ENCODE results near the gene GSTM5. TPM values are rescaled to one million over a fixed set of nuclear protein-coding genes. Genes with fewer than 3 reads are reported as not detected.
"Not testable (repeated sequence)": the region's sequence is repeated elsewhere in the genome, so short reads cannot be mapped to it uniquely, and the experiment has no call there.

The GSTM5 gene
- total RNA-seq (2014; rRNA removed; shearing (Covaris generic)) = 1.4 and 4.7 TPM in 2 replicates

DNA sequence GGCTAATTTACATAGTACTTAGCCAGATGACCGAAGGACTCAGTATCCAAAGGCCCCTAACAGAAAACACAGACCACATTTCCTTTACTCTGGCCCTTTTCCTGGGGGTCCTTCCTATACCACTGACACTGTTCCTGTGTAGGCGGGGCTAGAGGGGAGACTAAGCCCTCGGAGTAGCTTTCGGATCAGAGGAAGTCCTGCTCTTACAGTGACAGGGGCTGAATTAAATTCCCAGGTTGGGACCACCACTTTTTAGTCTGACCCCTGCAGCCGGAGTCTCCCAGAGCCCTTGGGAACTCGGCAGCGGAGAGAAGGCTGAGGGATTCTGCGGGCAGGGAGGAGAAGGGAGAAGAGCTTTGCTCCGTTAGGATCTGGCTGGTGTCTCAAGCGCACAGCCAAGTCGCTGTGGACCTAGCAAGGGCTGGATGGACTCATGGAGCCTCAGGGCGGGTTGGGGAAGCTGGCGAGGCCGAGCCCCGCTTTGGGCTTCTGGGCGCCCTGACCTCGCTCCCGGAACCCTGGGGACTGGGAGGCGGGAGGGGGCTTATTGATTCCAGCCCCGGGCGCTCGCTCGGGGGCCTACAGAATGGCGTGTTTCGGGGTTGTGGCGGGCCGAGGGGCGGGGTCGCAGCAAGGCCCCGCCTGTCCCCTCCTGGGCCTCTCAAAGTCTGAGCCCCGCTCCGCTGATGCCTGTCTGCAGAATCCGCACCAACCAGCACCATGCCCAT lies at the start of gene GSTM5:
TSS of gene GSTM5 (plus strand) at position 659 of the 728 bp plus-strand sequence. CDS start at position 721, 62 bp downstream.
- peak; percentile 7 for DNase-seq (ENCODE audit: low spot score)
- in situ Hi-C loops (cut with HindIII; ENCODE audit: low sequenced_read_pairs) = not testable (repeated sequence)

DNA sequence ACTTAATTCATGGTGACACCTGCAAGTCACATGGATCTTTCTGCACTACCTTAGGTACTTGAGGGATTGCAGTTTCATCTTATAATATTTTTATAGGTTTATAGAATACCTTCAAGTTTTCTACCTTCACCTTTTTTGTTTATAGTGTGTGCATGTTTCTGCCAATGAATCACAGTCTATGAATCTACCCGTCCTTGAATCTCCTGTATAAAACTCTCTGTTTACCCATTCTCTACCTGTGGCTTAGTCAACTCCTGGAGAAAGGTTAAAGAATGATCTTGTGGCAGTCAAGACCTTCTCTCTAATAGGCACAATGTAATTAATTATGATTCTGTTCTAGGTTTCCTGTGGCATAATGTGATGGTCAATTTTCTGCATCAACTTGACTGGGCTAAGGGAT lies 47.4 kb upstream of the GSTM5 start:
- in situ Hi-C loops (cut with HindIII; ENCODE audit: low sequenced_read_pairs) = no loop called here
- DNase-seq (ENCODE audit: low spot score) = peak; percentile 0

DNA sequence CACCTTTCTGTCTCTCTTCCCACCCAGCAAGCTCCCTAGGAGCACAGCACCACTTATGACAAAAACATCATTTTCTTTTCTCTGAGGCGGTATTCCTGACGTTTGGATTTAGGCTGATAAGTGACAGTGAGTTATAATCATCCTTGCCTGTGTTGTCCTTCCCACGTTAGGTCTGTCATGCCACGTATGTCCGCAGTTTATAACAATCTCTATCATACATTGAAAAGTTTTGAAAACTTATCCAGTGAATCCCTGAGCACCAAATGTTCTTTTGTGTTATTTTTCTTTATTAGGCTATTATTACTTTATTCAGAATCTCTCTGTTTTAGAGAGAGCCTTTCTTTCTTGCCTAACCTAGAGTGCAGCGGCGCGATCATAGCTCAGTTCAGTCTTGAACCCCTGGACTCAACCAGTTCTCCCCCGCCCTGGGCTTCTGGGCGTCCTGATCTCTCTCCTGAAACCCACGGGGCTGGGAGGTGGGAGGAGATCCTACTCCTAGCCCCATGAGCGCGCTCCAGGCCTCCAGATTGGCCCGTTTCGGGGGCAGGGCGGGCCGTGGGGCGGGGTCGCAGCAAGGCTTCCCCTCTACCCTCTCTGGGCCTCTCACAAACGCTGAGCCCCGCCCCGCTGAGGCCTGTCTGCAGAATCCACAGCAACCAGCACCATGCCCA lies 44.5 kb upstream of the GSTM5 start, which contains the start of gene GSTM2:
TSS of gene GSTM2 (plus strand) at position 606 of the 671 bp plus-strand sequence. CDS start at position 665, 59 bp downstream.
- peak; percentile 53 for DNase-seq (ENCODE audit: low spot score)
- in situ Hi-C loops (cut with HindIII; ENCODE audit: low sequenced_read_pairs) = no loop called here

DNA sequence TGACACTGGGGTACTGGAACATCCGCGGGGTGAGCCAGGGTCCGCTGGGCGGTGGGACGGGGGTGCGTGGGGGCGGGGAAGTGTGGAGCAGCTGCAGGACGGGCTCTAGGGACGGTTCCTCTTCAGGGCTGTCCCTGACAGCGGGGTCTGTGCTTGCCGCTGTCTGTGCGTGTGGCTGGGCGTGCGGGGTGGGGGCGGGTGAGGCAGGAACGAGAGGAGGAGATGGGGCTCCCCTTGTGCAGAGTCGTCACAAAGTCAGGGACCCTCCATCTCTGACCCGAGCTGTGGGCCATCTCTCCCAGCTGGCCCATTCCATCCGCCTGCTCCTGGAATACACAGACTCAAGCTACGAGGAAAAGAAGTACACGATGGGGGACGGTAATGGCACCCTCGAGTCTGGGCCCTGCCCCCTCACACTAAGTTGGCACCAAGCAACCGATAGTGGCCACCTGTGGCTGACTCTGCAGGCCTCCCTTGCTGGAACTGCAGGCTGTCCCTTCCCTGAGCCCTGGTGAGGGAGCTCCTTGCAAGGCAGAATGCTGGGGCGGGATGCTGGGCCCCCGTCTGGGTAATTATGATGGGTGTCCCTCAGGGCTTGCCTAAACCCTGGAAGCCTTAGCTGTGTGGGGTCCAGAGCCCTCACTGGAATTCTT lies 43.8 kb upstream of the GSTM5 start:
- no peak for DNase-seq (ENCODE audit: low spot score)
- in situ Hi-C loops (cut with HindIII; ENCODE audit: low sequenced_read_pairs) = no loop called here

DNA sequence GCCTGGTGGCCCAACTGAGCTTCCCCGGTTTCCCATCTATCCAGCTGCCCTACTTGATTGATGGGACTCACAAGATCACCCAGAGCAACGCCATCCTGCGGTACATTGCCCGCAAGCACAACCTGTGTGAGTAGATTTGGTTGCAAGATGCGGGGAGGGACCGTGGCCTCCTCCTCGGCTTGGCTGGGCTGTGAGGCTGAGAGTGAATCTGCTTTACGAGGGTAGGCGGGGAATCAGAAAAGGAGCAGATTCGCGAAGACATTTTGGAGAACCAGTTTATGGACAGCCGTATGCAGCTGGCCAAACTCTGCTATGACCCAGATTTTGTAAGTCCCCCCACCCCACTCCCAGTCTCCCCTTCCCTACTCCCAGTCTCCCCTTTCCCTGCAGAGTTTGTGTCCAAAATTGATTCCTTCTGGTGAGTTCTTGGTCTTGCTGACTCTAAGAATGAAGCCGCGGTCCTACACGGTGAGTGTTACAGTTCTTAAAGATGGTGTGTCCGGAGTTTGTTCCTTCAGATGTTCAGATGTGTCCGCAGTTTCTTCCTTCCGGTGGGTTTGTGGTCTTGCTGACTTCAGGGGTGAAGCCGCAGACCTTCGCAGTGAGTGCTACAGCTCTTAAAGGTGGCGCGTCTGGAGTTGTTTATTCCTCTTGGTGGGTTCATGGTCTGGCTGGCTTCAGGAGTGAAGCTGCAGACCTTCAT lies 42.7 kb upstream of the GSTM5 start:
- in situ Hi-C loops (cut with HindIII; ENCODE audit: low sequenced_read_pairs) = no loop called here
- no peak for DNase-seq (ENCODE audit: low spot score)

DNA sequence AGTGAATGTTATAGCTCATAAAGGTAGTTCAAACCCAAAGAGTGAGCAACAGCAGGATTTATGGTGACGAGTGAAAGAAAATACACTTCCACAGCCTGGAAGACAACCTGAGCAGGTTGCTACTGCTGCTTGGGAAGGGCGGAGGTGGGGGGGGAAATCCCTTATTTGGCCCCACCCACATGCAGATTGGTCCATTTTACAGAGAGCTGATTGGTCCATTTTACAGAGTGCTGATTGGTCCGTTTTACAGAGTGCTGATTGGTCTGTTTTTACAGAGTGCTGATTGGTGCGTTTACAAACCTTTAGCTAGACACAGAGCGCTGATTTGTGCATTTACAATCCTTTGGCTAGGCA lies 42.1 kb upstream of the GSTM5 start:
- DNase-seq (ENCODE audit: low spot score); in situ Hi-C loops (cut with HindIII; ENCODE audit: low sequenced_read_pairs): not testable (repeated sequence)

DNA sequence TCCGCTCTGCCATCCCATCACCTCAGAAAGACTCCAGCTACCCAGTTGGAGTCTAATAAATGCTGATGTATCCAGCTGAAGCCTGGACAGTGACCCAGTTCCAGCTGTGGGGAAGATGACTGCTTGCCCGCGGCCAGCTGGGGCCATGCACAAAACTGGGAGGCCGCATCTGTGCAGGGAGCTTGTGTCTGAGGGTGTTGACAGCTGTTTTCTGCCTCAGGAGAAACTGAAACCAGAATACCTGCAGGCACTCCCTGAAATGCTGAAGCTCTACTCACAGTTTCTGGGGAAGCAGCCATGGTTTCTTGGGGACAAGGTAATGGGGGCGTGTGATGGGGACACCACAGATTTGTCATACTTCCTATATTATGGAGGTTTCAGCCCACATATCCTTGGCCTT lies 41.0 kb upstream of the GSTM5 start:
- in situ Hi-C loops (cut with HindIII; ENCODE audit: low sequenced_read_pairs) = no loop called here
- DNase-seq (ENCODE audit: low spot score) = no peak

DNA sequence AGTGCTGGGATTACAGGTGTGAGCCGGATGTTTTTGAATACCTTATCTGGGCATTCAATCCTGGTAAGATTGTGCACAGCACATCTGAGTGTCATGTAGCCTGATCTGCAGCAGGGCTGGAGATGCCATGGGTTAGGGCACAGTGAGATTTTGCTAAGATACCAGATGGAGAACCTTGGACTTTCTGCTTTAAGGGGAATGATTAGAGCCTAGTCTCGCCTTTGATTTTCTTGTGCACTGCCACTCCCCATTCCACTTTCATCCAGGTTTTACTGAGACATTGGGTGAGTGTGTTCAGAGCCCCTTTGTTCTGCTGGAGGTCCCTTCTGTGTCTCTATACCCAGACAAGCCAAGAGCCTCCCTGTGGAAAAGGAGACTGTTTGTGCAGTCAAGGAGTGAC lies 38.2 kb upstream of the GSTM5 start:
- DNase-seq (ENCODE audit: low spot score); in situ Hi-C loops (cut with HindIII; ENCODE audit: low sequenced_read_pairs): not testable (repeated sequence)

DNA sequence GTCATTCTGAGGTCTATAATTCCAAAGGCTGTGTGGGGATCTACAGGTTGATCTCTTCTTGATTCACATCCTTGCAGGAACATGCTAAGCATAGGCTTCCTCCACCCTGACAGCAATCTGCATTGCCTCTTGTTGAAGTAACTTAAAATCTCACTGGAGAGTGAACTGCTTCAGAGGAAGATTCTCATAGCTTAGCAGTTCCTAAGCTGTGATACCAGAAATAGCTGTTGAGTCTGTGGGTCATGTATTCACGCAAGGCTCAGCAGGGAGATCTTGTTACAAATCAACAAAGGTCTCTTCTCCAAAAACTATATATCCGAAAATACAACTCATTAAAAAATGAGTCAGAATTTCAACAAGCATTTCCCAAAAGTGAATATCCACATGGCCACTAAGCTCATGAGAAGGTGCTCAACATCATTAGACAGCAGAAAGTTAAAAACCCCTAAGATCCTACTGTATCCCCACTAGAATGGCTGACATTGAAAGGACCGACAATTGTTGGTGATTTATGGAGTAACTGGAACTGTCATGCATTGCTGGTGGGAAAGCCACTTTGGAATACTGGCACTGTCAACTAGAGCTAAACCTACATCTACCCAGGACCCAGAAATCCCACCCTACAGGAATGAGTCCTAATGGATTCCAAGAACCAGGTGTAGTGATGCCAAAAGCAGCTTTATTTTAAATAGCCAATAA lies 35.2 kb upstream of the GSTM5 start:
- DNase-seq (ENCODE audit: low spot score); in situ Hi-C loops (cut with HindIII; ENCODE audit: low sequenced_read_pairs): not testable (repeated sequence)

DNA sequence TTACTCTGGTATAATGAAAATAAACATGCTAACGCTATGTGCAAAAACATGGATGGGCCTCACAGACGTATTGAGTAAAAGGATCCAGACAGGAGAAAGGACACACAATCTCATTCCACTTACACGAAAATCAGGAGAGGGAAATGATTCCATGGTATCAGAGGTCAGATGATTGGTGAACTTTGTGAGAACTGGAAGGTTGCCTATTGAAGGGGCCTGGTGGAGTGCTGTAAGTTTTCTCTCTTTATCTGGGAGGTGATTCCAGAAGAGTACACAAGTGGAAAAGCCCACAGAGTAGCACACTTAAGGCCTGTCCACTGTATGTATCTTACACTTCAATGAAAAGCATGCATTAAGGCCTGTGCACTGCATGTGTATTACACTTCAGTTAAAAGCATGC lies 34.6 kb upstream of the GSTM5 start:
- in situ Hi-C loops (cut with HindIII; ENCODE audit: low sequenced_read_pairs) = no loop called here
- DNase-seq (ENCODE audit: low spot score) = no peak

DNA sequence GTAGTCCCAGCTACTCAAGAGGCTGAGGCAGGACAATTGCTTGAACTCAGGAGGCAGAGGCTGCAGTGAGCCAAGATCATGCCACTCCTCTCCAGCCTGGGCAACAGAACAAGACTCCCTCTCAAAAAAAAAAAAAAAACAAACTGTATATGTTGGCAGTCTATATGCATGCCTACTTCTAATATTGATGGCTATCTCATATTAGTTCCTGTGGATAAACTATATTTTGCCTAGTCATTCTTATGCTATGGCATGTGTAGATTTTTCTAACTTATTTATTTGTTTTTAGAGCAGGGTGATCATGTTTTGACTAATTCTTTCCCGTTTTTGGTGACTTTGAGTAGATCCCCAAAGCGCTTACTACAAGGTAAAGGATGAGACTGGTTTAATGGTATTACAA lies 33.4 kb upstream of the GSTM5 start:
- in situ Hi-C loops (cut with HindIII; ENCODE audit: low sequenced_read_pairs); DNase-seq (ENCODE audit: low spot score): not testable (repeated sequence)

DNA sequence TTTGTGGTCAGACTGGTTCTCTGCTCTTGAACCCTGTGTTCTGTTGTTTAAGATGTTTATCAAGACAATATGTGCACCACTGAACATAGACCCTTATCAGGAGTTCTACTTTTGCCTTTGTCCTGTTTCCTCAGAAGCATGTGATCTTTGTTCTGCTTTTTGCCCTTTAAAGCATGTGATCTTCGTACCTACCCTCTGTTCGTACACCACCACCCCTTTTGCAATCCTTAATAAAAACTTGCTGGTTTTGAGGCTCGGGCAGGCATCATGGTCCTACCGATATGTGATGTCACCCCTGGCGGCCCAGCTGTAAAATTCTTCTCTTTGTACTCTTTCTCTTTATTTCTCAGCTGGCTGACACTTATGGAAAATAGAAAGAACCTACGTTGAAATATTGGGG lies 27.3 kb upstream of the GSTM5 start:
- in situ Hi-C loops (cut with HindIII; ENCODE audit: low sequenced_read_pairs) = not testable (repeated sequence)

DNA sequence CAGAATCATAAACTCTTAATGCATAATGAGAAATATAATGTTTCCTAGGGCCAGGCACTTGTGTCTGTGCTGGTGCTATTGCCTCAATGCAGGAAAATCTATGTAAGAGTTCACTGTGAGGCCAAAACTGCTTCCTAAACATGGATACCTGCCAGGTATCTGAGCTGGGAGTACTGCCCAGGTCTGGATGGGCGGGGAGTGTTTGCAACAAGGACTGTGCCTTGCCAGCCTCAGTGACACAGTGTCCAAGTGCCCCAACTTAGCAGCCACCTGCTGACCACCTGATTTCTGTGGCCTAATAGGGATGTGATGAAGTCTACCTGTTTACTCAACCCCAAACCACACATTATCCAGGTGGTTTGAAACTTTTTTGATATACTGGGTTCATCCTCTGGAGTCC lies 26.7 kb upstream of the GSTM5 start:
- in situ Hi-C loops (cut with HindIII; ENCODE audit: low sequenced_read_pairs); DNase-seq (ENCODE audit: low spot score): not testable (repeated sequence)

More for the DNA sequence above, 27.3 kb upstream of the GSTM5 start:
- not testable (repeated sequence) for DNase-seq (ENCODE audit: low spot score)

DNA sequence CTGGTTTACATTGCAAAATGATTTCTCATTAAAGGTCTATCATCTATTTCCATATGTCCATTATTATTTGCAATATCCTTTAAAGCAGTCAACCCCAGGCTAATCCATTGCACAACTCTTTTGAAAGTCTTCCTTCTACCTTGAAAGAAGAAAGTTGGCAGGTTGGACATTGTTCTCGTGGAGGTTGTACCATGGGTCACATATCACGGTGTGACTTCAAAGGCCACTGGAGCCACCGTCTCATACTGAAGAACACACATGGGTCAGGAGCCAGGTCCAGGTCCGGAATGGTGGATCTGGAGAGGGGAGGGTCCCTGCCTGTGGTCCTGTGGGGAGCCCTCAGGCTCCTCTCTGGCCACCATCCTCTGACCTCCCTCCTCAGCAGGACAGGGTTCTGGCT lies 26.2 kb upstream of the GSTM5 start:
- in situ Hi-C loops (cut with HindIII; ENCODE audit: low sequenced_read_pairs); DNase-seq (ENCODE audit: low spot score): not testable (repeated sequence)

DNA sequence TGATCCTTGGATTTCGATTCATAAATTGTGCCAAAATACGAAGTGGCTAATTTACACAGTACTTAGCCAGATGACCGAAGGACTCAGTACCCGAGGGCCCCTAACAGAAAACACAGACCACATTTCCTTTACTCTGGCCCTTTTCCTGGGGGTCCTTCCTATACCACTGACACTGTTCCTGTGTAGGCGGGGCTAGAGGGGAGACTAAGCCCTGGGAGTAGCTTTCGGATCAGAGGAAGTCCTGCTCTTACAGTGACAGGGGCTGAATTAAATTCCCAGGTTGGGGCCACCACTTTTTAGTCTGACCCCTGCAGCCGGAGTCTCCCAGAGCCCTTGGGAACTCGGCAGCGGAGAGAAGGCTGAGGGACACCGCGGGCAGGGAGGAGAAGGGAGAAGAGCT lies 24.9 kb upstream of the GSTM5 start:
- in situ Hi-C loops (cut with HindIII; ENCODE audit: low sequenced_read_pairs) = not testable (repeated sequence)

DNA sequence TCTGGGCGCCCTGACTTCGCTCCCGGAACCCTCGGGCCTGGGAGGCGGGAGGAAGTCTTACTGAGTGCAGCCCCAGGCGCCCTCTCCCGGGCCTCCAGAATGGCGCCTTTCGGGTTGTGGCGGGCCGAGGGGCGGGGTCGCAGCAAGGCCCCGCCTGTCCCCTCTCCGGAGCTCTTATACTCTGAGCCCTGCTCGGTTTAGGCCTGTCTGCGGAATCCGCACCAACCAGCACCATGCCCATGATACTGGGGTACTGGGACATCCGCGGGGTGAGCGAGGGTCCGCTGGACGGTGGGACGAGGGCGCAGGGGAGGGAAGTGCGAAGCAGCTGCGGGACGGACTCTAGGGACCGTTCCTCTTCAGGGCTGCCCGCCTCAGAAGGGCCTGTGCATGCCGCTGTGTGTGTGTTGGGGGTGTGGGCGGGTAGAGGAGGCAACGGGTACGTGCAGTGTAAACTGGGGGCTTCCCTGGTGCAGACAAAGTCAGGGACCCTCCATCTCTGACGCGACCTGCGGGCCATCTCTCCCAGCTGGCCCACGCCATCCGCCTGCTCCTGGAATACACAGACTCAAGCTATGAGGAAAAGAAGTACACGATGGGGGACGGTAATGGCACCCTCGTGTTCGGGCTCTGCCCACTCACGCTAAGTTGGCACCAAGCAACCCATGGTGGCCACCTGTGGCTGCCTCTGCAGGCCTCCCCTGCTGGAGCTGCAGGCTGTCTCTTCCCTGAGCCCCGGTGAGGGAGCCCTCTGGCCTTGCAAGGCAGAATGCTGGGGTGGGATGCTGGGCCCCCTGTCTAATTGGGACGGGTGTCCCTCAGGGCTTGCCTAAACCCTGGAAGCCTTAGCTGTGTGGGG lies 24.2 kb upstream of the GSTM5 start, which contains the start of gene GSTM1:
TSS of gene GSTM1 (plus strand) at position 177 of the 859 bp plus-strand sequence. CDS start at position 234, 57 bp downstream.
- in situ Hi-C loops (cut with HindIII; ENCODE audit: low sequenced_read_pairs) = no loop called here
- no peak for DNase-seq (ENCODE audit: low spot score)

More for the DNA sequence above, 24.9 kb upstream of the GSTM5 start:
- not testable (repeated sequence) for DNase-seq (ENCODE audit: low spot score)

DNA sequence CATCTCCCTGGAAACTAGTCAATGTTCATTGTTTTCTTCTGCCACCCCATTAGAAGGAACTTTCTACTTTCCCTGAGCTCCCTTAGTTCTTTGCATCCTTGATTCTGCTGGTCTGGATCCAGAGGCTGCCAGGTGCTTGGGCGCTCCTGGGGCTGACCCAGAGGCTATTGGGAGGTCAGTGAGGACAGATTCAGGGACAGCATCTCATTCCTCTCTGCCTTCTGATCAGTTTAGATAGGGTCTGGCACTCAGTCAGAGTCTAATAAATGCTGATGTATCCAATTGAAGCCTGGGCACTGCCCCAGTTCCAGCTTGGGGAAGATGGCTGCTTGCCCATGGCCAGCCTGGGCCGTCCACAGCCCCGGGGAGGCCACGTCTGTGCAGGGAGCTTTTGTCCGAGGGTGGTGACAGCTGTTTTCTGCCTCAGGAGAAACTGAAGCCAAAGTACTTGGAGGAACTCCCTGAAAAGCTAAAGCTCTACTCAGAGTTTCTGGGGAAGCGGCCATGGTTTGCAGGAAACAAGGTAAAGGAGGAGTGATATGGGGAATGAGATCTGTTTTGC lies 22.1 kb upstream of the GSTM5 start:
- no peak for DNase-seq (ENCODE audit: low spot score)
- in situ Hi-C loops (cut with HindIII; ENCODE audit: low sequenced_read_pairs) = no loop called here

DNA sequence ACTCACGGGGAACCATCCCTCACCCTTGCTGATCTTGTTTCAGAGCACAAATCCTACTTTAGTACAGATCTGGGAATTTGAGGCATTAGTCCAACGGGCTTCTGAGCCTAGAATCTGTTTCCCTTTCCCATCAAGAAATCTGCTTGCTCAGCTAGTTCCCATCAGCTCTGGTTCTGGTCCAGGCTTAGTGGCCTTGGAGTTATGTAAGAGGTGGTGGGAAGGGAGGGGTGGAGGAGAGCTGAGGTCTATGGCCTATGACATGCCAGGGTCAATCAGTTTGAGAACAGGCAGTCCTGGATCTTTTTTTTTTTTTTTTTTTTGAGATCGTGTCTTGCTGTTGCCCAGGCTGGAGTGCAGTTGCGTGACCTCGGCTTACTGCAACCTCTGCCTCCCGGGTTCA lies 20.3 kb upstream of the GSTM5 start:
- DNase-seq (ENCODE audit: low spot score) = no peak
- in situ Hi-C loops (cut with HindIII; ENCODE audit: low sequenced_read_pairs) = no loop called here
